NCI-H2171 (cell line): Measurements from ENCODE around the gene ANTKMT.

Source experiments
- DNase-seq: peaks from one replicate; lab custom pipeline; 2025; lab: John Stamatoyannopoulos, UW

Gene ANTKMT, protein sequence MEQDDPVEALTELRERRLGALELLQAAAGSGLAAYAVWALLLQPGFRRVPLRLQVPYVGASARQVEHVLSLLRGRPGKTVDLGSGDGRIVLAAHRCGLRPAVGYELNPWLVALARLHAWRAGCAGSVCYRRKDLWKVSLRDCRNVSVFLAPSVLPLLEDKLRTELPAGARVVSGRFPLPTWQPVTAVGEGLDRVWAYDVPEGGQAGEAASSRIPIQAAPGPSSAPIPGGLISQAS

DNA sequence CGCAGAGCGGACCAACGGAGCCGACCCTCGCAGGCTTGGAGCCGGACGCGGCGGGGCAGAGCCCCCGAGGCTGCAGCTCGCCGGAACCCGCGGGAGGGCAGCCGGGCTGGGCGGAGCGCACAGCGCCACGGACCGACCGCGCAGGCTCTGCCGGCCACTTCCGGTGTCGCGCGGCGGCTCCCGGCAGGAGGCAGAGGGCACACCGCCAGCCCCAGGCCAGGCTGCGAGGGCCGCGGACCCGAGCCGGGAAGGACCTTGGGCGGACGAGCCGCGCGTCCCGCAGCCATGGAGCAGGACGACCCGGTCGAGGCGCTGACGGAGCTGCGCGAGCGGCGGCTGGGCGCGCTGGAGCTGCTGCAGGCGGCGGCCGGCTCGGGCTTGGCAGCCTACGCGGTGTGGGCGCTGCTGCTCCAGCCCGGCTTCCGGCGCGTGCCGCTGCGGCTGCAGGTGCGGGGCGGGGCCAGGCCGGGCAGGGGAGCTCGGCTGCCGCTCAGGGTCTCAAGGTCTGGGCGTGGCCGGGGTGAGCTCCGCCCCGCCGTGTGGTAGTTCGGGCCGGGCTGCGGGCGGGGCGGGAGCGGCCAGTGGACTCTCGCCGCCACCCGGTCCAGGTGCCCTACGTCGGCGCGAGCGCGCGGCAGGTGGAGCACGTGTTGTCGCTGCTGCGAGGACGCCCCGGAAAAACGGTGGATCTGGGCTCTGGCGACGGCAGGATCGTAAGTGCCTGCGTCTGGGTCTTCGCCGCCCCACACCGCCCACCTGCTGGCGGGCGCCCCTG, at the start of gene ANTKMT:
TSS of gene ANTKMT (plus strand) at position 157 of the 775 bp plus-strand sequence. CDS start at position 286, 129 bp downstream.
- peak; percentile 87 for DNase-seq

DNA sequence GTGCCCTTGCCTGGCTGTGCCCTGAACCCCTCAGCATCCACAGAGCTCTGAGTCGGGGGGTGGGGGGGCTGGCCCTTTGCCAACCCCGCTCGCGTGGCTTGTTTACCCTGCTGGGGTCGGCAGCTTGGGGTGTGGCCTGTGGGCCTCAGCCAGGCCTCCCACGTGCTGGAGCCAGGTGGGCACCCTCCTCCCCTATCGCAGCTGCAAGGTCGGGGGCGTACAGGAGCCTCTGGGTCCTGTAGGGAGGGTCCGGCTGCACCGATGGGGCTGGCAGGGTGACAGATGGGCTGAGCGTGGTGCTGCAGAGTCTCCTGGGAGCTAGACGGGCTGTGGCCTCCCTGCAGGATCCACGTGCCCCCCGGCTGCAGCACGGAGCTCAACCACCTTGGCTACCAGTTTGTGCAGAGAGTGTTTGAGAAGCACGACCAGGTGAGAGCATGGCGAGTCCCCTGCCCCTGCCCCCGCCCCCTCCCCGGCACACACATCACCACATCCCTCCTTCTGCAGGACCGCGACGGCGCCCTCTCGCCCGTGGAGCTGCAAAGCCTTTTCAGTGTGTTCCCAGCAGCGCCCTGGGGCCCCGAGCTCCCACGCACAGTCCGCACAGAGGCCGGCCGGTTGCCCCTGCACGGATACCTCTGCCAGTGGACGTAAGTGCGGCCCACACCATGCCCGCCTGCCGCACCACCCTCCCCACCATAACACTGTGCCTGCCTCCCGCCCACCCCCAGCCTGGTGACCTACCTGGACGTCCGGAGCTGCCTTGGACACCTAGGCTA, 49.4 kb upstream of the ANTKMT start:
- DNase-seq, result peak; percentile 67

DNA sequence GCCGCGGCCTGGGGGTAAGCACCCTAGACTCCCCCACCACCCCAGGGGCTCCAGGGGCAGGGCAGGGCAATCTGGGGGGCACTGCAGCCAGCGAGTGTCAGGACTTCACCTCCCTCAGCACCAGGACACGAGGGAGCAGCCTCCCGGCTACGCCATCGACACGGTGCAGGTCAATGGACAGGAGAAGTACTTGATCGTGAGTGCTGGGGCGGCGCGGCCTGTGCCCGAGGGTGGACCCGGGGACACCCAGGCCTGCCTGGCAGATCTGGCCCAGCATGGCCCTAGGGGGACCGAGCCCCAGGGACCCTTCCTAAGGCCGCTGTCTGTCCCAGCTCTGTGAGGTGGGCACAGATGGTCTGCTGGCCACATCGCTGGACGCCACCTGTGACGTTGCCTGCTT, 48.6 kb upstream of the ANTKMT start:
- DNase-seq, result no peak

DNA sequence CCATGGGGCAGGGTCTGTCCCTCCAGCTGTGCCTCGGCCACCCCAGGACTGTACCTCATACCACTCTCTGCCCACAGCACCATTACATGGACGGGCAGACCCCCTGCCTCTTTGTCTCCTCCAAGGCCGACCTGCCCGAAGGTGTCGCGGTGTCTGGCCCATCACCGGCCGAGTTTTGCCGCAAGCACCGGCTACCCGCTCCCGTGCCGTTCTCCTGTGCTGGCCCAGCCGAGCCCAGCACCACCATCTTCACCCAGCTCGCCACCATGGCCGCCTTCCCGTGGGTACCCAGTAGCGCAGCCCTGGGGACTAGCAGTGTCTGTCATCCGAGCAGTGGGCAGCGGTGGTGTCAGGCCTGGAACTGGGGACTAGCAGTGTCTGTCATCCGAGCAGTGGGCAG, 48.1 kb upstream of the ANTKMT start:
- no peak for DNase-seq

DNA sequence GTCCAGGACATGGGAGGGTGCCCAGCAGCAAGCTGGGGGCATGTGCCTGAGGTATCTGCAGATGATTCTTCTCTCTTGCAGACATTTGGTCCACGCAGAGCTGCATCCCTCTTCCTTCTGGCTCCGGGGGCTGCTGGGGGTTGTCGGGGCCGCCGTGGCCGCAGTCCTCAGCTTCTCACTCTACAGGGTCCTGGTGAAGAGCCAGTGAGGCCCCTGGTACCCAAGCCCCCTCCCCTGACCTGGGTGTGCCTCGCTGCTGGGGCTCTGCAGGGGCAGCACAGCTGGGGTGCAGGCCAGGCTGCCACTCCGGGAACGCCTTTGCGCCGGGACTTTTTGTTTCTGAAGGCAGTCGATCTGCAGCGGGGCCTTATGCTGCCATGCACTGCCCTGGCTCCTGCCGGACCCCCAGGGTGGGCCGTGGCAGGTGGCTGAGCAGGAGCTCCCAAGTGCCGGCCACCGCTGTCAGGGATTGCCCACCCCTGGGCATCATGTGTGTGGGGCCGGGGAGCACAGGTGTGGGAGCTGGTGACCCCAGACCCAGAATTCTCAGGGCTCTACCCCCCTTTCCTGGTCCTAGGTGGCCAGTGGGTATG, 47.5 kb upstream of the ANTKMT start:
- DNase-seq, result no peak

DNA sequence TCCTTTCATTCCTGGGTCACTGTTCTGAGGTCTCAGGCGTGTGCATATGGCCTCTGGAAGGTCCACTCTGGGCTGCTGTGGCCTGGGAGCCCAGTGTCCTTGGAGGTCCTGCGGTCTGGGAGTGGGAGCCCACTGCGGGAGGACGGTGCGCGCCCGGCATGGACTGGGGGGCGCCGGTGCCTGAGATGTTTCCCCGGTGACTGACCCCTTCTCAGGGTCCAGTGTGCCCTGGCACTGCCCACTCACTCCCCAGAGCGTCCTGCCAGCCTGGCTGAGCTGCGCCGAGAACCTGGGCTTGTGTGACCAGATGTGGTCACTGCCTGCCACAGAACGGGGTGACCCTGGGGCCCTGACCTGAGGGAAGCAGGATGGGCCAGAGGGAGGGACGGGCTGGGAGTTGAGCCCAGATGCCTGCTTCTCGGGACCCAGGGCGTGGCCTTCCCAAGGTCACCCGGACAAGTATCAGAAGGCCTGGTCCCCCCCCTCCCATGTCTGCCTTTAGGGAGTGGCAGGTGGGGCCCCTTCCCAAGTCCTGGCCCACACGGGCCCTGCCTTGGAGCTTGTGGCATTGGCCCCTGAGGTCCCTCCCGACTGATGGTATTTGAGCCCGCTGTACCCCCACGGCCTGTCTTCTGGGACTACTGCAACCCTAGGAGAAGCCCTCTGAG, 46.6 kb upstream of the ANTKMT start:
- no peak for DNase-seq

DNA sequence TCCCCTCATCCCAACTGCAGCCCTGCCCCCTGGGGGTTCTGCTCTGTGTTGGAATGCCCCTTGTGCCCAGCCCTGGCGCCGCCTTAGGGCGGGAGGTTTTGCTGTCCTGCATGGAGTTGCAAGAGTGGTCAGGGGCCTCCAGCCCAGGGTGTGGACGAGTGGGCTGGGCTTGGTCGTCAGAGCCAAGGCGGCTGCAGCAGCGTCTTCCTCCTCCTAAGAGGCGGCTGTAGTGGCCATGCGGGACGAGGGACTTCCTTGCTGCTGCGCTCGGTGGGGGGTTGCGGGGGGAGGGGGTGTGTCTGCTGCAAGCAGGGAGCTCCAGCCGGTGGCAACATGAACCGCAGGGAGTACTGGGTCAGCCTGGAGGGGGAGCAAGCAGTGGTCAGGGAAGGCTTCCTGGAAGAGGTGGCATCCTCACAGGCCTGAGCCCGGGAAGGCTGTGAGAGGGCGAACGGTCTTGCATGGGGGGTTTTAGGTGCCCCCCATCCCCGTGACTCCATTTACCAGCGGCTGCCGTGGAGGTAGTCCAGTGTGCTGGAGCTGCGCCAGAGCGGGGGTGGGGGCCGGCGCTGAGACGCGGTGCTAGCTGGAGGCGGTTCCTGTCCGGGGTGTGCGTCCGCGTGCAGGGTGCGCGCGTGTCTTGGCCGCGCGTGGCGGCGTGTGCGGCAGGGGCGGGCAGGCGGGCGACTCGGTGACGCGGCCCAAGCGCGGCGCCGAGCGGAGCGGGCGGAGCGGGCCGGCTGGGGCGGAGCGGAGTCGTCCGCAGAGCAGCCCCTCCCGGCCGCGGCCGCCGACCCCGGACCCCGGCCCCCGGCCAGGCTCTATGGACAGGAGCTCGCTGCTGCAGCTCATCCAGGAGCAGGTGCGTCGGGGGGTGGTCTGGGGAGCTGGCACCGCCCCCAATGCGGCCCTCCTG, 45.7 kb upstream of the ANTKMT start, which contains the start of gene RHBDL1:
TSS of gene RHBDL1 (plus strand) at position 704 of the 916 bp plus-strand sequence. CDS start at position 824, 120 bp downstream.
- DNase-seq, result no peak

DNA sequence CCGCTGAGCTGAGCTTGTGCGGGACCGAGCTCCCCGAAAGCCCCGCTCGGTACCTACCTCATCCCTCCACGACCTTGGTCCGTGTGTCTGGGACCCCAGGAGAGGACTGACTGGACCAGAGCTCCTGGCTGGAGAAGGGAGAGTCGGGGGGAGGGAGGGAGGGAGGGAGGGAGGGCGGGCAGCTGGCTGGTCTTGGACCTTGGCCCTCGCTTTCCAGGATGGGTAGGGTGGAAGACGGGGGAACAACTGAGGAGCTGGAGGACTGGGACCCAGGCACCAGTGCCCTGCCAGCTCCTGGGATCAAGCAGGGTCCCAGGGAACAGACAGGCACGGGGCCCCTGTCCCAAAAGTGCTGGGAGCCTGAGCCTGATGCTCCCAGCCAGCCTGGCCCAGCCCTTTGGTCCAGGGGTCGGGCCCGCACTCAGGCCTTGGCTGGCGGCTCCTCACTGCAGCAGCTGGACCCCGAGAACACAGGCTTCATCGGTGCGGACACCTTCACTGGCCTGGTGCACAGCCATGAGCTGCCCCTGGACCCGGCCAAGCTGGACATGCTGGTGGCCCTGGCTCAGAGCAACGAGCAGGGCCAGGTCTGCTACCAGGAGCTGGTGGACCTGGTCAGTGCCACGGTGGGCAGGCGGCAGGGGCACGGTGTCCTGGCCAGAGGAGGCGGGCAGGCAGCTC, 44.9 kb upstream of the ANTKMT start:
- DNase-seq, result no peak

DNA sequence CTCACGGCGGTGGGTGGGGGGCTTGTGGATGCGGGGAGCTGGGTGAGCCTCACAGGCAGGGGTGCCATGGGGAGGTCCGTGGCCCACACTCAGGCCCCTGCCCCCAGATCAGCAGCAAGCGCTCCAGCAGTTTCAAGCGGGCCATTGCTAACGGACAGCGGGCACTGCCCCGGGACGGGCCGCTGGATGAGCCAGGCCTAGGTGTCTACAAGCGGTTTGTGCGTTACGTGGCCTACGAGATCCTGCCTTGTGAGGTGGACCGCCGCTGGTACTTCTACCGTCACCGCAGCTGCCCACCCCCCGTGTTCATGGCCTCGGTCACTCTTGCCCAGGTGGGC, 44.4 kb upstream of the ANTKMT start:
- DNase-seq, result no peak

DNA sequence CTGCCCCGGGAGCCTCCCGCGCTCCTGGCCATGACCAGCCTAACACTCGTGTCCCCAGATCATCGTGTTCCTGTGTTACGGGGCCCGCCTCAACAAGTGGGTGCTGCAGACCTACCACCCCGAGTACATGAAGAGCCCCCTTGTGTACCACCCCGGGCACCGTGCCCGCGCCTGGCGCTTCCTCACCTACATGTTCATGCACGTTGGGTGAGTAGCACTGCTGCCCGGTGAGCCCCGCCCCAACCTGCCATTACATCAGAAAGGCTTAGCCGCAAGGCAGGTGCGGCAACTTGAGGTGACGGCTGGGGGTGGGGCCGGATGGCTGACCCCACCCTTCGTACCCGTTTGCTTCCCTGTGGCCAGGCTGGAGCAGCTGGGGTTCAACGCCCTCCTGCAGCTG, 44.0 kb upstream of the ANTKMT start:
- DNase-seq, result peak; percentile 64

DNA sequence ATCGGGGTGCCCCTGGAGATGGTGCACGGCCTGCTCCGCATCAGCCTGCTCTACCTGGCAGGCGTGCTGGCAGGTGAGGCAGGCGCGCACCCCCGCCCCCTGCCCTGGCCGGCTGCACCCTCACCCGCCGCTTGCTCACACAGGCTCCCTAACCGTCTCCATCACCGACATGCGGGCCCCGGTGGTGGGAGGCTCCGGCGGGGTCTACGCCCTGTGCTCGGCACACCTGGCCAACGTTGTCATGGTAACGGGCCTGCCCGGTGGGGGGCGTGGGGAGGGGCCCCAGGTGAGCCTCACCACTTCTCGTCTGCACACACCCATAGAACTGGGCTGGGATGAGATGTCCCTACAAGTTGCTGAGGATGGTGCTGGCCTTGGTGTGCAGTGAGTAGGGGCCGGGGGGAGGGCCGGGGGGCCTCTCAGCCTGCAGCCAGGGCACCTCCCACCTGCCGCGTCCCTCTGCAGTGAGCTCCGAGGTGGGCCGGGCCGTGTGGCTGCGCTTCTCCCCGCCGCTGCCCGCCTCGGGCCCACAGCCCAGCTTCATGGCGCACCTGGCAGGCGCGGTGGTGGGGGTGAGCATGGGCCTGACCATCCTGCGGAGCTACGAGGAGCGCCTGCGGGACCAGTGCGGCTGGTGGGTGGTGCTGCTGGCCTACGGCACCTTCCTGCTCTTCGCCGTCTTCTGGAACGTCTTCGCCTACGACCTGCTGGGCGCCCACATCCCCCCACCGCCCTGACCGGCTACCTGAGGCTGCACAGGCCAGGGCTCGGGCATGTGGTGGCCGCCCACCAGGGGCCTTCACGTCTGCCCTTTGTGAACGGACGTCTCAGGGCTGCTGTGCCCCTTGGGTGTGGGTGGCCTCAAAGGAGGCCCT, 43.4 kb upstream of the ANTKMT start:
- peak; percentile 53 for DNase-seq

DNA sequence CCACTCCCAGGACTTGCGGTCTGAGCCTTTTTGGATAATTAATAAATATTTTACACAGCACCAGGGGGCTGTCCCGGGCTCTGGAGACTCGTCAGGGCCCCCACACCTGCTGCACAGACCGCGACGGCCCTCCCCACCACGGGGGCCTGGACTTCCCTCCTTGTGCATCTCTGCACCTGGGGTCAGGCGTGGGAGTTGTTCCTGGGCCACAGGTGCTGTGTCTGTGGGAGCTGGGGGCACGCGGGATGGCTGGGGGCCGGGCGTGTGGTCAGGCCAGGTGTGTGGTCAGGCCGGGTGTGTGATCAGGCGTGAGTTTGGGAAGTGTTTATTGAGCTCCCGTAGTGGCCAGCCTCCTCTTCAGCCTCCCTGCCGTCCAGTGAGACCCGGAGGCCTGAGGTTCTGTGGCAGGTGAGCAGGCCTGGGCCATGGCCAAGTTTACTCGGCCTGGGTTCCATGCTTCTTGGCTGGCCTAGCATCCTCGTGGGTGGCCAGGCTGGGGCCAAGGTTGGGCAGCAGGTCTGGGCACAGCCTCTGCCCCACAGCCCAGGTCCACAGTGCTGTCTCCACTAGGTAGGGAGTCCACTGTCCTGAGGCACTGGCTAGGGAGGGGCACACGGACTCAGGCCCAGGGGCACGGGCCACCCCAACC, 42.6 kb upstream of the ANTKMT start:
- no peak for DNase-seq

DNA sequence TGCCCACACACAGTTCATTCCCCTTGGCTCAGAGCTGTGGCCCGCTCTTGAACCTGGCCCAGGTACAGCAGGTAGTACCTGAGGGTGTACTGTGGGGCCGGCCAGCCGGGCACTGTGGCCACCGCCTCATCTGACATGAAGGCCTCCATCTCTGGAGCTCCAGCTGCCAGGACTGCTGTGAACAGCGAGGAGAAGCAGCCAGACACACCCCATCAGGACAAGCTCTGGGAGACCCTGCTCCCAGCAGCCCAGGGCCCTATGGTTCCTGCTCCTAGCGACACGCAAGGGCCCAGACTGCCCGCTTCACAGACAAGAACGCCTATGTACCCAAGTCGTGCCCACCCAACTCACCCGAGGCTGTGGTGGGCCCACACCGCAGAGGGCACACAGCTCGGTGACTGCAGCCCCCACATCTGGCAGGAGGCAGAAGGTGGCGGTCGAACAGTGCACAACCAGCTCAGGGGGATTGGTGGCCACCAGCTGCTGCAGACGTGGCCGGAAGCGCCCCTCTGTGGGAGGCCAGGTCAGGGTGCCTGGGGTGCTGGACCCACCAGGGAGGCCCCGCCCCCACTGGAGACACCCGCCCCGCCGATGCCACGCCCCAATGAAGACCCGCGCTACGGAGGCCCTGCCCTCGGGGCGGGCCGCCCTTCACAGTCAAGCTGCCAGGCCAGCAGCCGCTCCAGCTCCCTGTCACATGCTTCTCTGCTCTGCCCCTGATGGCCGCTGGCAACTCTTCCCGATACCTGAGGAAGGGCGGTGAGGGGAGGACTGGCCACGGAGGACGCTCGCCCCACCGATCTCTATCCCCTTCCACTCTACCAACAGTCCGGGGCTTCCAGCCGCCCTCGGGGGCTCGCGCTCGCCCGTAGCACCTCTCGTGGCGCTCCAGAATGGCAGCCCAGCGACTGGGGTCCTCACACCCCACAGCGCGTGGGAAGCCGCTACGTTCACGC, 41.8 kb upstream of the ANTKMT start:
- DNase-seq, result peak; percentile 72

DNA sequence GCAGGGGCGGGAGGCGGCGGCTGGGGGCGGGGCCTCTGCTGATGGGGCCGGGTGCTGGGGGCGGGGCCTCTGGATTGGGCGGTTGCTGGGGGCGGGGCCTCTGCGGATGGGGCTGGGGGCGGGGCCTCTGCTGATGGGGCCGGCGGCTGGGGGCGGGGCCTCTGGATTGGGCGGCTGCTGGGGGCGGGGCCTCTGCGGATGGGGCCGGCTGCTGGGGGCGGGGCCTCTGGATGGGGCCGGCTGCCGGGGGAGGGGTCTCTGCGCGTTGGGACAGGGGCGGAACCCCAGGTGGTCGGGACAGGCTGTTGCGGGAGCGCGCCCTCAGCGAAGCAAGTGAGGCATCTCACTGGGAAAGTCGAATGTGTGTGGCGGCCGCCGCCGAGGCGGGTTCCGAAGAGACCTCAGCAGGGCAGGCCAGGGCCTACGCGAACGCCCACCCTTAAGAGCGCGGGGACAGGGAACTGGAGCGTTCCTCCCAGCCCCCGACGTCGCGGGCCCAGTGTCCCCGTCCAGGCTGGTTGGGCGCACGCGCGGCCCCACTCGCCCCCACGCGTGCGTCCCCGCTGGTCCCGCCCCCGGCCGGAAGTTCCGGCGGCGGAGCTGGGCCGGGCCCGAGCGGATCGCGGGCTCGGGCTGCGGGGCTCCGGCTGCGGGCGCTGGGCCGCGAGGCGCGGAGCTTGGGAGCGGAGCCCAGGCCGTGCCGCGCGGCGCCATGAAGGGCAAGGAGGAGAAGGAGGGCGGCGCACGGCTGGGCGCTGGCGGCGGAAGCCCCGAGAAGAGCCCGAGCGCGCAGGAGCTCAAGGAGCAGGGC, 40.9 kb upstream of the ANTKMT start, which contains the start of gene STUB1:
TSS of gene STUB1 (plus strand) at position 597 of the 811 bp plus-strand sequence. CDS start at position 713, 116 bp downstream.
- peak; percentile 91 for DNase-seq

DNA sequence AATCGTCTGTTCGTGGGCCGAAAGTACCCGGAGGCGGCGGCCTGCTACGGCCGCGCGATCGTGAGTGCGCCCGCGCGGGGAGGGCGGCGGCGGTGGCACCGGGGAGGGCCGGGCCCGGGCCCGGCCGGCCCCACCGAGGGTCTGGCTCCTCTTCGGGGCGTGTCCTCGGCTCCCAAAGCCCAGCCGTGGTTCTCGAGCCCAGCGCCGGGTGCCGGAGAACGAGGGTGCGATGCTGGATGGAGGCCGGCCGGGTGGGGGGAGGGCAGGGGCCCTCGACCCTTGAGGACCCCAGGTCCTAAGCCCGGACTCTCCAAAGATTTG, 40.4 kb upstream of the ANTKMT start:
- no peak for DNase-seq

DNA sequence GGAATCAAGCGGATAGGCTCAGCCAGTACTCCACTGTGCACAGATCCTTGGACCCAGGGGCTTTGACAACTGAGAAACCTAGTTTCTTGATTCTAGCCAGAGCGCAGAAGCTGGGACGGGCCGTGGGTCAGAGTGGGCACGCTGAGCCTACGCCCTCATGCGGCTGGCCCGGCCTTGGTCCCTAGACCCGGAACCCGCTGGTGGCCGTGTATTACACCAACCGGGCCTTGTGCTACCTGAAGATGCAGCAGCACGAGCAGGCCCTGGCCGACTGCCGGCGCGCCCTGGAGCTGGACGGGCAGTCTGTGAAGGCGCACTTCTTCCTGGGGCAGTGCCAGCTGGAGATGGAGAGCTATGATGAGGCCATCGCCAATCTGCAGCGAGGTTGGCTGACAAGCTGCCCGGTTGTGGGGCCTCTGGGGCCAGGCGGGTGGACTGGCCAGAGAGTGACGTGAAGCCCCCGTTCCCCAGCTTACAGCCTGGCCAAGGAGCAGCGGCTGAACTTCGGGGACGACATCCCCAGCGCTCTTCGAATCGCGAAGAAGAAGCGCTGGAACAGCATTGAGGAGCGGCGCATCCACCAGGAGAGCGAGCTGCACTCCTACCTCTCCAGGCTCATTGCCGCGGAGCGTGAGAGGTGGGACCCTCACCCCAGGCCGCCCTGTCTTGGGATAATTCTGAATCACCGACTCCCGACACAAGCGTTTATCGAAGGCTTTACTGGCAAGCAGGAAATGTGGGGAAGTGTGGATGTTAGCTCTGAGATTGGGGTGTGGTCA, 39.8 kb upstream of the ANTKMT start:
- DNase-seq, result no peak
